ENCODE results near the gene PARD3B. TPM values are rescaled to one million over a fixed set of nuclear protein-coding genes. Genes with fewer than 3 reads are reported as not detected.

The PARD3B gene
- polyA plus RNA-seq, 1 donor = 14.0 TPM

DNA sequence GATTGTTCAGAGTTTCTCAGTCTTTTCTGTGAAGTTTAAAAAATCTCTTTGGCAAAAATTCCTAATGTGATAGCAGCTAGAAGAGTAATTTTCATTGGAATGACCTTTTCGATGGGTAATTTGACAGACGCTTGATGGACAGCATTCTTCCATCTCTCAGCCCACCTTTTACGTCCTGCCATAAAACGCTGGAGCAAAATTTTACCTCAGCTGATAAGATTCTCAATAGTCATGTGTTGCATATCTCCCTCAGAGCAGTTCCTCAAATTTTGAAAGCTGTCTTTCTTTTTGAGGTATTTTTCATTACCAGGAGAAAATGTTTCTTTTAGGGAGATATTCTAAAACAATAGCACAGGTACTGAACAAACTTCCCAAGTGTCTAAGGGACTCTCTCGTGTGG, 441.4 kb downstream of the PARD3B start:
- Histone ChIP-seq H3K9me3 (ENCODE audit: control insufficient read depth, low read depth, low read length) (no peaks in the 10 kb centered on the region), H3K27me3 (ENCODE audit: control insufficient read depth, insufficient read depth, low read length) (no peaks in the 10 kb centered on the region), H3K36me3 (ENCODE audit: control insufficient read depth, insufficient read depth, low read length) (no peaks in the 10 kb centered on the region), H3K4me3 (ENCODE audit: low read length) (no peak overlapping the region), H3K4me1 (ENCODE audit: control insufficient read depth, insufficient read depth, low read length) (no peaks in the 10 kb centered on the region), H3K27ac (ENCODE audit: low read length) (no peak overlapping the region)
- 40% methylated on average over 1 of the region's 5 CpGs for WGBS (ENCODE audit: insufficient coverage, low lambda C conversion rate)
- DNase-seq = no peak

DNA sequence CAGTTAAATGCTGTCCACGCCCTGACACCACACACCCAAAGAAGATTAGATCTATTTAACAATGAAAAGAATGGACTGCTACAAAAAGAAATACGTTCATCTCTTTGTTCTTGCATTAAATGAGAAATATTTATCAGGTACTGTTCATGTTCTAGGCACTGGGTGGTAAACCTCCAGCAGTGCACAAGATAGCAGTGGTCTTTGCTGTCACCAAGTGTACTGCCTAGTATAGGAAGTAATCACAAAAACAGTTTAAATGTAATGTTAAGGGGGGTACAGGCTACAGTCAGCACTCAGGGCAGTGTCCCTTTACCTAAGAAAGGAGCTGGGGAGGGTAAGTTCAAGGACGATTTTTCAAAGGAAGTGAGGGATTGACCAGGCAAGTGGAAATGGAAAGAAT, 443.6 kb downstream of the PARD3B start:
- H3K36me3 ChIP-seq (ENCODE audit: control insufficient read depth, insufficient read depth, low read length) = no peaks in the 10 kb centered on the region
- DNase-seq = no peak
- WGBS (ENCODE audit: insufficient coverage, low lambda C conversion rate) = 100% methylated on average over 2 of the region's 3 CpGs
- H3K4me3 ChIP-seq (ENCODE audit: low read length) = no peak overlapping the region
- no peaks in the 10 kb centered on the region for H3K4me1 ChIP-seq (ENCODE audit: control insufficient read depth, insufficient read depth, low read length)
- no peaks in the 10 kb centered on the region for H3K27me3 ChIP-seq (ENCODE audit: control insufficient read depth, insufficient read depth, low read length)
- no peaks in the 10 kb centered on the region for H3K9me3 ChIP-seq (ENCODE audit: control insufficient read depth, low read depth, low read length)
- no peak overlapping the region for H3K27ac ChIP-seq (ENCODE audit: low read length)

DNA sequence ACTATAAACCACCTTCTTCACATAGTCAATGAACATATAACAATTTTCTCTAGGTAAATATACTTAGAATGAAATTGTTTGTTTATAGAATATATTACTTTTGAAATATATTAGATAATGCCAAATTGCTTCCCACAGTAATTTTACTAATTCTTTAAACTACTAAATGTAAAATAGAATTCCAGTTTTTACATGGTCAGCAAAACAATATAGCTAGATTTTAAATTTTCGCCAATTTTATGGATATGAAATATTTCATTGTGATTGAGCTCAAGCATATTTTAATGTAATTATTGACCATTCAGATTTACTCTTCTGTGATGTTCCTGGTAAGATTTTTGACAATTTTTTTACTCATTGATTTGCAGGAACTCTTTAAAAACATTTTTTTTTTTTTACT, 444.6 kb downstream of the PARD3B start:
- 100% methylated on average over 1 of the region's 1 CpG for WGBS (ENCODE audit: insufficient coverage, low lambda C conversion rate)
- Histone ChIP-seq H3K4me3 (ENCODE audit: low read length) (no peak overlapping the region), H3K27ac (ENCODE audit: low read length) (no peak overlapping the region), H3K27me3 (ENCODE audit: control insufficient read depth, insufficient read depth, low read length) (no peaks in the 10 kb centered on the region), H3K4me1 (ENCODE audit: control insufficient read depth, insufficient read depth, low read length) (no peaks in the 10 kb centered on the region), H3K36me3 (ENCODE audit: control insufficient read depth, insufficient read depth, low read length) (no peaks in the 10 kb centered on the region), H3K9me3 (ENCODE audit: control insufficient read depth, low read depth, low read length) (no peaks in the 10 kb centered on the region)
- DNase-seq = no peak

DNA sequence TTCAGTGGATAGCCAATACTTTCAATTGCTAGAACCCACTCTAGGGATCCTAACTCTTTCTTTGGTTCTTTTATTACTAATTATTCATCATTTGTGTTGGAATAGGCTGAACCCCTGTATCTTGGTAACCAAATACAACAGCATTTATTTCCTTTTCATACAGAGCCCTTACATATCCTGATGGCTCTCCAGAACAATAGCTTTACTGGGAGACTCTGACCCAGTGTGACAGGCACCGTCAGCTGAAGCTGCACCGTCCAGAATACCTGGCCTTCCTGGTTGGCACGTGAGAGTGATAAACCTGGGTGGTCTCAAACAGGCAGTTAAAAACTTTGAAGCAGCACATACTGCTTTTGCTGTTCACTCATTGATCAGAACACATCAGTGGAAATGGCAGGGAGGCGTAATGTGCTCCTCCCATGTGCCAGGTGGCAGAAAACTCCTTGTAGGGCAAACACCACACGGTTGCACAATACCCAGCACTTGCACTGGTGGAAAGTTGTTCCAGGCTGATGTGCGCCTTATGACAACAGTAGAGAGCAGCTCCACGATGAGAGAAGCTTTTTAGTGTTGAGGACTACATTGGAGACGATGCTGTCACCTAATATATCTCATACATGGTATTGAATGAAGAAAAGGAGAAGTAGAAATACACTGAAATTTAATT, 456.2 kb downstream of the PARD3B start:
- Histone ChIP-seq H3K27me3 (ENCODE audit: control insufficient read depth, insufficient read depth, low read length) (no peaks in the 10 kb centered on the region), H3K36me3 (ENCODE audit: control insufficient read depth, insufficient read depth, low read length) (no peaks in the 10 kb centered on the region), H3K27ac (ENCODE audit: low read length) (no peak overlapping the region), H3K4me3 (ENCODE audit: low read length) (no peak overlapping the region), H3K9me3 (ENCODE audit: control insufficient read depth, low read depth, low read length) (no peaks in the 10 kb centered on the region), H3K4me1 (ENCODE audit: control insufficient read depth, insufficient read depth, low read length) (no peaks in the 10 kb centered on the region)
- DNase-seq = peak in 1 of 2 donors; percentile 11
- no CpG with 5 or more reads among the region's 8 CpGs for WGBS (ENCODE audit: insufficient coverage, low lambda C conversion rate)

DNA sequence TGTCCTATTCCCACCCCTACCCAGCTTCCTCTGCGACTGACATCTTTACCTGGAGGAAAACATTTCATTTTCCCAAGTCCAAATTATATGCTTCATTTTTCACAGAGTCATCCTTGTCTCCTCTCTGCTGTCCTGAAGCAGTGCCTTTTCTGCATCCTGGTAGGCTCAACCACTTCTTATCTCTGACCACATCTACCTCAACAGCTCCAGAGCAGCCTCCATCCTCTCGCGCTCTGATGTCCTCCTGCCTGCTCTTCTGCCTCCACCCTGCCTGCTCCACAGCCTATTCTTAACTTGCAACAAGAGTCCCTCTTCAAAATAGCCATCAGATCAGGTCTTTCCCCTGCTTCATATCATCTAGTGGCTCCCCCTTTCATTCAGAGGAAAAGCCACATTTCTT, 457.1 kb downstream of the PARD3B start:
- WGBS (ENCODE audit: insufficient coverage, low lambda C conversion rate) = 100% methylated on average over 1 of the region's 3 CpGs
- no peak for DNase-seq
- H3K4me1 ChIP-seq (ENCODE audit: control insufficient read depth, insufficient read depth, low read length) = no peaks in the 10 kb centered on the region
- H3K4me3 ChIP-seq (ENCODE audit: low read length) = no peak overlapping the region
- H3K27ac ChIP-seq (ENCODE audit: low read length) = no peak overlapping the region
- H3K9me3 ChIP-seq (ENCODE audit: control insufficient read depth, low read depth, low read length) = peaks cover under 1% of the 10 kb centered on the region
- H3K36me3 ChIP-seq (ENCODE audit: control insufficient read depth, insufficient read depth, low read length) = no peaks in the 10 kb centered on the region
- H3K27me3 ChIP-seq (ENCODE audit: control insufficient read depth, insufficient read depth, low read length) = no peaks in the 10 kb centered on the region

DNA sequence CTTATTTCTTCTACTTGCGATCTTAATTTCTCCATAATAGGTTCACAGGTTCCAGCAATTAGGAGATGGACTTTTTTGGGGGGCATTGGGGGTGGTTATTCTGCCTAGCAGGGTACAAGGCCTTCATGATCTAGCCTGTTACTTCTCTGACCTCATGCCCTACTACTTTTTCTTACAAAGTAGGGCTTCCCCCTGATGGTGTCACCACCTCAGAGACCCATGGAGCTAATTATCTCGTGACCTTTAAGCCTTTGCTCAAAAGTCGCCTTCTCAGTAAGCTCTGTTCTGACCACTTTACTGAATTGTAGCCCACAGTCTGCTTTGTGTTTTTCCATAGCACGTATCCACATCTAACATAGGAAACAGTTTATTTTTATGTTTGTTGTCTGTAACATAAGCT, 458.0 kb downstream of the PARD3B start:
- Histone ChIP-seq H3K27me3 (ENCODE audit: control insufficient read depth, insufficient read depth, low read length) (no peaks in the 10 kb centered on the region), H3K9me3 (ENCODE audit: control insufficient read depth, low read depth, low read length) (peaks cover 3% of the 10 kb centered on the region), H3K36me3 (ENCODE audit: control insufficient read depth, insufficient read depth, low read length) (no peaks in the 10 kb centered on the region), H3K27ac (ENCODE audit: low read length) (no peak overlapping the region), H3K4me3 (ENCODE audit: low read length) (no peak overlapping the region), H3K4me1 (ENCODE audit: control insufficient read depth, insufficient read depth, low read length) (no peaks in the 10 kb centered on the region)
- DNase-seq = no peak
- 60% methylated on average over 1 of the region's 4 CpGs for WGBS (ENCODE audit: insufficient coverage, low lambda C conversion rate)

DNA sequence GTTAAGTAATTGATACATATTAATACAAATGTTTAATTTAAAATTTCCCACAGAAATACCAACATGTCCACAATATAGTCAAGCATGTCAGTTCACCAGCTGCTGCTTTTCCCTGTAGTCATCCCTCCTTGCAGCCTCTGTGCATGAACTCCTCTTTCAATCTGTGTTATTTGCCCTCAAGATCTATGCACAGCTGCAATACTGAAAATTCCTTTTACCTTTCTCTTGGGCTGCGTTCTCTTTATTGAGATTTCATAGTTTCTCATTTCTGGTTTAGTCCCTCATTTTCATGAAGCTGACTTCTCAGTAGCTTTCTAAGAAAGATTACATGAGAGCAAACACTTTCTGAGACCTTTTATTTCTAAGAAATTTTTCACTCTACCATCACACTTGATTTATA, 464.9 kb downstream of the PARD3B start:
- no peak overlapping the region for H3K27ac ChIP-seq (ENCODE audit: low read length)
- no peaks in the 10 kb centered on the region for H3K4me1 ChIP-seq (ENCODE audit: control insufficient read depth, insufficient read depth, low read length)
- DNase-seq = no peak
- H3K4me3 ChIP-seq (ENCODE audit: low read length) = no peak overlapping the region
- H3K36me3 ChIP-seq (ENCODE audit: control insufficient read depth, insufficient read depth, low read length) = no peaks in the 10 kb centered on the region
- no peaks in the 10 kb centered on the region for H3K27me3 ChIP-seq (ENCODE audit: control insufficient read depth, insufficient read depth, low read length)
- H3K9me3 ChIP-seq (ENCODE audit: control insufficient read depth, low read depth, low read length) = peaks cover 3% of the 10 kb centered on the region
- 83% methylated on average over 1 of the region's 1 CpG for WGBS (ENCODE audit: insufficient coverage, low lambda C conversion rate)

DNA sequence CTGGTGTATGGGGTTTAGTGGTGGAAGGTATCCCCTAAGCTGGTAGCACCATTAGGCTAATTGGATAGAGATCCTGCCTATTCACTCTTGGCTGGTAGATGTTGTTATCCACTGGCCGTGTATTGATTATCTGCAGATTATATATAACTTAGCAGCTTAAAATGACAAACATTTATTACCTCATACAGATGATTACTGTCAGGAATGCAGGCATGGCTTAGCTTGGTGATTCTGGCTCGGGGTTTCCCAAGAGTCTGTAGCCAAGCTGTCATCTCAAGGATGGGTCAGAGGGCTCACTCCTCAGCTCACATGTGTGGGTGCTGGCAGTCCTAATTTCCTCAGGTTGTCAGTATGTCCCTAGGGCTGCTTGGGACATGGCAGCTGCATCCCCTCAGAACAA, 465.8 kb downstream of the PARD3B start:
- H3K4me3 ChIP-seq (ENCODE audit: low read length) = no peak overlapping the region
- H3K9me3 ChIP-seq (ENCODE audit: control insufficient read depth, low read depth, low read length) = peaks cover 3% of the 10 kb centered on the region
- WGBS (ENCODE audit: insufficient coverage, low lambda C conversion rate) = no CpG with 5 or more reads among the region's 2 CpGs
- H3K27ac ChIP-seq (ENCODE audit: low read length) = no peak overlapping the region
- no peaks in the 10 kb centered on the region for H3K36me3 ChIP-seq (ENCODE audit: control insufficient read depth, insufficient read depth, low read length)
- no peaks in the 10 kb centered on the region for H3K27me3 ChIP-seq (ENCODE audit: control insufficient read depth, insufficient read depth, low read length)
- DNase-seq = no peak
- H3K4me1 ChIP-seq (ENCODE audit: control insufficient read depth, insufficient read depth, low read length) = no peaks in the 10 kb centered on the region

DNA sequence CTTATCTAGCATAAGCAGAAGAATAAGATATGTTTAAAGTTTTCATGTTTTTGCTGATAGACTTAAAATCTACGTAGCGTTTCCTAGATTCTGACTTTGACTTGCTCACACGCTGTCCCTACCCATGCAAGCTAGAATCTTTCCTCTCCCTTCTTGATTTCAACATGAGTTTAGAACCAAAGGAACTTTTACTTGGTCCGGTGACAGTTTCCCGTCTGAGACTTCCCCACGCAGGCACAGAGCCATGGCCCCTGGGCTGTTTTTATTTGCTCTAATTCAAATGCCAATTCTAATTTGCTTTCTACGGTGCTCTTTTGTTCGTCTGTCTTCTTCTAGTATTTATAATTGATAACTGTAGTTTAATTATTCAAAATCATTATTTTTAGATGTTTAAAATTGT, 467.7 kb downstream of the PARD3B start:
- 85% methylated on average over 5 of the region's 8 CpGs for whole genome bisulfite sequencing (ENCODE audit: insufficient coverage, low lambda C conversion rate)
- H3K27me3 ChIP-seq (ENCODE audit: control insufficient read depth, insufficient read depth, low read length) = no peaks in the 10 kb centered on the region
- no peak overlapping the region for H3K4me3 ChIP-seq (ENCODE audit: low read length)
- no peaks in the 10 kb centered on the region for H3K9me3 ChIP-seq (ENCODE audit: control insufficient read depth, low read depth, low read length)
- no peak overlapping the region for H3K27ac ChIP-seq (ENCODE audit: low read length)
- no peaks in the 10 kb centered on the region for H3K36me3 ChIP-seq (ENCODE audit: control insufficient read depth, insufficient read depth, low read length)
- H3K4me1 ChIP-seq (ENCODE audit: control insufficient read depth, insufficient read depth, low read length) = peaks cover 2% of the 10 kb centered on the region
- no peak for DNase-seq

DNA sequence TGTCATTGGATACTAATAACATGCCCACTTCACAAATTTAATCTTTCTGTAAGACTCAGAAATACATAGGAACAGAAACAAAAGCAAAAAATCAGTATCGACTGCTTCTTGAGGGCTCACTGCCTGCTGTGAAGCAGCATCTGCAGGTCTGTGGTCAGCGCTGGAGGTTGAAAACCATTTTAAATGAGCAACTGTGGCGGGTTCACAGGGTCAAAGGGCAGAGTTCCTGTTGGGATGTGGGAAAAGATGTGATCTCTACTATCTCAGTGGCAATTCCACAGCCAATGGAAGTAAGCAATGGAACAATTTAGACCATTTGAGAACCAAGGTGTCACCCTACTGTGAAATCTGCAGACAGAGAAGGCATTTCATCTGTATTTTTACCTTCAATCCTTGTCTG, 468.3 kb downstream of the PARD3B start:
- Histone ChIP-seq H3K4me3 (ENCODE audit: low read length) (no peak overlapping the region), H3K4me1 (ENCODE audit: control insufficient read depth, insufficient read depth, low read length) (peaks cover 2% of the 10 kb centered on the region), H3K9me3 (ENCODE audit: control insufficient read depth, low read depth, low read length) (no peaks in the 10 kb centered on the region), H3K36me3 (ENCODE audit: control insufficient read depth, insufficient read depth, low read length) (no peaks in the 10 kb centered on the region), H3K27me3 (ENCODE audit: control insufficient read depth, insufficient read depth, low read length) (no peaks in the 10 kb centered on the region), H3K27ac (ENCODE audit: low read length) (no peak overlapping the region)
- 83% methylated on average over 1 of the region's 3 CpGs for WGBS (ENCODE audit: insufficient coverage, low lambda C conversion rate)
- DNase-seq = no peak

DNA sequence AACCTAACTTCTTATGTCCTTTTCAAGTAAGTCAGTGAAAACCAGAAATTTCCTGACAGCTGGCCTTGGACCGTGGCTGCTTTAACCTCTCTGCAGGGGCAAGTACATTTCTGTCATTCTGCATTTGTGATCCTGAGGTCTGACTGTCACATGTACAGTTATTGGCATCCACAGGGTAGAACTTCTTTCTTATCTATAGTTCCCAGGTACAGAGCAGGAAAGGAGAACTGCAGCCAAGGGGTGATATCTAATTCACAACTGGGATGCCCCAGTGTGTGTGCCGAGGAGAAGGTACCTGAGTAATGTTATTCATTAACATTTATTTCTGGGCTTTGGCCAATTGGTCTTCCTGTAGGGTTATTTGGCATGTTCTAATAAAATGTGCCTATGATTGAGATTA, 468.9 kb downstream of the PARD3B start:
- Histone ChIP-seq H3K4me3 (ENCODE audit: low read length) (no peak overlapping the region), H3K27me3 (ENCODE audit: control insufficient read depth, insufficient read depth, low read length) (no peaks in the 10 kb centered on the region), H3K4me1 (ENCODE audit: control insufficient read depth, insufficient read depth, low read length) (peaks cover 2% of the 10 kb centered on the region), H3K36me3 (ENCODE audit: control insufficient read depth, insufficient read depth, low read length) (no peaks in the 10 kb centered on the region), H3K27ac (ENCODE audit: low read length) (no peak overlapping the region), H3K9me3 (ENCODE audit: control insufficient read depth, low read depth, low read length) (no peaks in the 10 kb centered on the region)
- no peak for DNase-seq
- no CpG with 5 or more reads among the region's 2 CpGs for WGBS (ENCODE audit: insufficient coverage, low lambda C conversion rate)

Measured in large intestine (tissue), 3 donors.